ENCODE data around the gene NDC80.

NDC80 gene

DNA sequence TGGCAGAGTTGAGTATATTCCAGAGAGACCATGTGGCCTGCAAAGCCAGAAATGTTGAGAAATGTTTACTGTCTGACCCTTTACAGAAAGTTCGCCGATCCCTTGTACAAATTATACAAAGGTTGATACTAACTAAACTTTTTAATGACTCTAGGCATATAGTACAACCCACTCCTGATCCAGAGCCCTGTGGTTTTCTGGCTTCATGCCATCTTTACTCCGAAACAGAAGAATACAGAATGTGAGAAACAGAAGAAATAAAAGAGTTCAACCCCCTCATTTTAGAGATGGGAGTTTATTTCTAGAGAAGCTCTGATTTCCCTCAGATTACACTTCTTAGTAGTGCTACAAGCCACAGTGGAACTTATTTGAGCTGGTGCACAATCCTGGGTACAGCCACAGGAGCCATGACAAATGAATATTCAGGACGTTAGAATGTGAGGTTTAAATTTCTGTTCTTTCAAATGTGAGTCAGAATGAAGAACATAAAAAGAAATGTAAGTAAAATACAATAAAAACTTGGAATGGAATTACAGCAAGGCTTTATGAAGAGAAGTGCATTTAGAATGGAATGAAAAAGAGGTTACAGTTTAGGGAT lies 46.1 kb downstream of the NDC80 start:
- no peak for DNase-seq (ENCODE audit: low read depth, low spot score)
- H3K4me3 ChIP-seq (ENCODE audit: low read depth, low read length): no peak overlapping the region
- ChIA-PET POLR2A (no interaction called here), CTCF (no interaction called here)
- TF ChIP-seq, protein P1, sequence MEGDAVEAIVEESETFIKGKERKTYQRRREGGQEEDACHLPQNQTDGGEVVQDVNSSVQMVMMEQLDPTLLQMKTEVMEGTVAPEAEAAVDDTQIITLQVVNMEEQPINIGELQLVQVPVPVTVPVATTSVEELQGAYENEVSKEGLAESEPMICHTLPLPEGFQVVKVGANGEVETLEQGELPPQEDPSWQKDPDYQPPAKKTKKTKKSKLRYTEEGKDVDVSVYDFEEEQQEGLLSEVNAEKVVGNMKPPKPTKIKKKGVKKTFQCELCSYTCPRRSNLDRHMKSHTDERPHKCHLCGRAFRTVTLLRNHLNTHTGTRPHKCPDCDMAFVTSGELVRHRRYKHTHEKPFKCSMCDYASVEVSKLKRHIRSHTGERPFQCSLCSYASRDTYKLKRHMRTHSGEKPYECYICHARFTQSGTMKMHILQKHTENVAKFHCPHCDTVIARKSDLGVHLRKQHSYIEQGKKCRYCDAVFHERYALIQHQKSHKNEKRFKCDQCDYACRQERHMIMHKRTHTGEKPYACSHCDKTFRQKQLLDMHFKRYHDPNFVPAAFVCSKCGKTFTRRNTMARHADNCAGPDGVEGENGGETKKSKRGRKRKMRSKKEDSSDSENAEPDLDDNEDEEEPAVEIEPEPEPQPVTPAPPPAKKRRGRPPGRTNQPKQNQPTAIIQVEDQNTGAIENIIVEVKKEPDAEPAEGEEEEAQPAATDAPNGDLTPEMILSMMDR (IDR thresholded peaks at IDR 0.05; ENCODE audit: insufficient read depth, low read length, missing control alignments): no peak

DNA sequence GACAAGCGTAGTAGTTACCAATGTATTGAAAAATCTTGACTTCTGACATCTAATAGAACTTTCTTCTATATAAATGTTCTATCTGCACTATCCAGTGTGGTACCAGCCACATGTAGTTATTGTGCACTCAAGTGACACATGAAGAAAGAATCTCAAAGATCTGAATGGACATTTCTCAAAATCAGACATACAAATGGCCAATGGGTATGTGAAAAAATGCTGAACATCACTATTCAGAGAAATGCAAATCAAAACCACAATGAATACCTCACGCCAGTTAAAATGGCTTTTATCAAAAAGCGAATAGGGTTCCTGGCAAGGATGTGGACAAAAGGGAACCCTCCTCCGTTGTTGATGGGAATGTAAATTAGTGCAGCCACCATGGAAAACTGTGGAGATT lies 46.7 kb downstream of the NDC80 start:
- CTCF ChIA-PET: no interaction called here
- POLR2A ChIA-PET: no interaction called here
- TF ChIP-seq, protein P1 (IDR thresholded peaks at IDR 0.05; ENCODE audit: insufficient read depth, low read length, missing control alignments): no peak
- no peak overlapping the region for H3K4me3 ChIP-seq (ENCODE audit: low read depth, low read length)
- no peak for DNase-seq (ENCODE audit: low read depth, low spot score)

DNA sequence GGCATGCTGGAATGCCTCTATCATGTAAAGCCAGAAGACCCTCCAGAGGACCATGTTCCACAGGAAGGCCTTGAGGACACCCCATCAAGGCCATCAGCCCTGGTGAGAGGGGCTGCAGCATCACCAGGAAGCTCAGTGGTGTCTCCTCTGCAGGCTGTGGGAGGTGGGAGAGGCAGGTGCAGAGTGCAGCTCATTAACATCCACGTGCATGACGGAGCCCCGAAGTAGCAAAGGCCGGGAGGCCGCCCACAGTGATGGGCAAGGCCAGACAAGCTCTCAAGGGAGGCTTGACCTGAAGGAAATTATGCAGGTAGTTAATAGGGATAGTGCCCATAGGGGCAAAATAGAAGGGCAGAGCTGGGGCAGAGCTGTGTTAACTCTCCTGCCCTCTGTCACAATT lies 53.9 kb downstream of the NDC80 start:
- POLR2A ChIA-PET: no interaction called here
- H3K4me3 ChIP-seq (ENCODE audit: low read depth, low read length): no peak overlapping the region
- CTCF ChIA-PET: no interaction called here
- no peak for DNase-seq (ENCODE audit: low read depth, low spot score)
- TF ChIP-seq, protein P1 (IDR thresholded peaks at IDR 0.05; ENCODE audit: insufficient read depth, low read length, missing control alignments): no peak

DNA sequence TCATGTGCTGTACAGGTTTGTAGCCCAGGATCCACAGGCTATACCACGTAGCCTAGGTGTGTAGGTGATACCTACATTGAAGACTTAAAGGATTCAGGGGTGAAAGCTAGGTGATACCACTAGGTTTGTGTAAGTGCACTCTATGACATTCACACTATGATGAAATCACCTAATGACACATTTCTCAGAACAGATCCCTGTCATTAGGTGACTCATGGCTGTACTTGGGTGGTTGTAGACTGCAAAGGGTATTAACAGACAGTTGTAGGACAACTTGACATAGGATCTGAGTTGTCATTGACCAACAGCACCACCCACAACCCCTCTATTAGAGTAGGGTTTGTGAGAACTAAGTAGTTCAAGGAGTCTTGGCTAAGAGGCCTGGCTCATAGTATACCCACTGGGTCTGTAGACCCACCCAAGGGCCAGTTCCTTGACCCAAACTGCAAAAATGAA lies 56.5 kb downstream of the NDC80 start:
- H3K4me3 ChIP-seq (ENCODE audit: low read depth, low read length): no peak overlapping the region
- ChIA-PET POLR2A (no interaction called here), CTCF (interaction anchor here (2.2 kb wide), 1 partner anchor 9 kb away, joined by 9 read pairs; no protein-coding TSS in a partner anchor)
- TF ChIP-seq, protein P1 (IDR thresholded peaks at IDR 0.05; ENCODE audit: insufficient read depth, low read length, missing control alignments): no peak
- no peak for DNase-seq (ENCODE audit: low read depth, low spot score)

DNA sequence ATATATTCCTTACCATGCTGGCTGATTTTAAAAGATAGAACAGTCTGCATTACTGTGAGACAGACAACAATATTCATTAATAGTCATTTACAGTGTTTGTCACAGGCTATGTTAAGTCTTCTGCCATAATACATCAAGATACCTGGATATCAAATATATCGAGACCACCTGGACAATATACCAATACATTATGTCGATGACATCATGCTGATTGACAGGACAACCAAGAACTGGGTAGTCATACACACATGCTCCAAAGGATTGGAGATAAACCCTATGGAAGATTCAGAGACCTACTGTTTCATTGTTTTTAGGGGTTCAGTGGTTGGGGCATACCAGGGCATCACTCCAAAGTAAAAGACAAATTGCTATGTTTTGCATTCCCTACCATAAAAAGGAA lies 57.6 kb downstream of the NDC80 start:
- H3K4me3 ChIP-seq (ENCODE audit: low read depth, low read length): no peak overlapping the region
- TF ChIP-seq, protein P1 (IDR thresholded peaks at IDR 0.05; ENCODE audit: insufficient read depth, low read length, missing control alignments): no peak
- CTCF ChIA-PET: no interaction called here
- DNase-seq (ENCODE audit: low read depth, low spot score): no peak
- POLR2A ChIA-PET: no interaction called here

DNA sequence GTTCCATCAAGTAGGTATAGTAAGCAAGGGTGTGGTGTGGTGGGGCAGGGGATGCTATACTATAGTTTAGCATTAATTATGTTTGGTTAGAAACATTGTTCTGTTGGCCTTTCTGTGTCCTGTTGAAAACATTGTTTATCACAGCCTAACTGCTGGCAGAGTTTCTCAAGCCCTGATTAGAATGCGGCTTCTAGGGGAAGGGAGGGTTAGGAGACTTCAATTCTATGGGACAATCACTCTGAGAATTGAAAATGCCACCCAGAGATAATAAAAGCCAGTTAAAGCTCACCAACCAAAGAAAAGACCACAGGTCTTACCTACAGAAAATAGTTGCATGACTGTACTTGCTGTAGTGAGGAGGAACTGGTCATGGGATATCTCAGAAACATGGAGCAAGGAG lies 64.2 kb downstream of the NDC80 start:
- TF ChIP-seq, protein P1 (IDR thresholded peaks at IDR 0.05; ENCODE audit: insufficient read depth, low read length, missing control alignments): no peak
- ChIA-PET CTCF (interaction anchor here (2.4 kb wide), 1 partner anchor 9 kb away, joined by 9 read pairs; no protein-coding TSS in a partner anchor), POLR2A (no interaction called here)
- no peak for DNase-seq (ENCODE audit: low read depth, low spot score)
- H3K4me3 ChIP-seq (ENCODE audit: low read depth, low read length): no peak overlapping the region
